IPS DF 4.7 (cell line): Measurements from ENCODE around the gene FSTL5.

Experiments used
- DNase-seq: peaks from one replicate; pipeline ENCODE4 v3.0.0-alpha.2; 2013; ENCODE audit warnings: low spot score; ENCODE audit errors: extremely low read depth

FSTL5 gene

DNA sequence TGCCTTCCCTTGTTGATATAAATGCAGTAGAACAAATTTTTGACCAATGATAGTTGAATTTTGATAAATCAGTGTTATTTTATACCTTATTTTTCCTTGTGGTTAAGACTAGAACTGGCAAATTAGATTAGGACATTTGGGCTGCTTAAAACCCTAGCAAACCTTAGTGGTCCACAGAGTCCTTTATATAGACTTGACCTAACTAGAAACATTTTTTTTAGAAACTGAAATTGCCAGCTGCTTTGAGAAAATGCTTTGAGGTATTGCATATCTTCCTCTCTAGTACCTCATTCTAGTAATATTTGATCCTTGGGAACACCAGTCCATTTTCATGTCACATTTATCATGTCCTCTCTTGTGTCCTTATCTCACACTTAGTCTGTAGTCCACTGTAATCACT lies 580.3 kb downstream of the FSTL5 start:
- DNase-seq, result no peak

DNA sequence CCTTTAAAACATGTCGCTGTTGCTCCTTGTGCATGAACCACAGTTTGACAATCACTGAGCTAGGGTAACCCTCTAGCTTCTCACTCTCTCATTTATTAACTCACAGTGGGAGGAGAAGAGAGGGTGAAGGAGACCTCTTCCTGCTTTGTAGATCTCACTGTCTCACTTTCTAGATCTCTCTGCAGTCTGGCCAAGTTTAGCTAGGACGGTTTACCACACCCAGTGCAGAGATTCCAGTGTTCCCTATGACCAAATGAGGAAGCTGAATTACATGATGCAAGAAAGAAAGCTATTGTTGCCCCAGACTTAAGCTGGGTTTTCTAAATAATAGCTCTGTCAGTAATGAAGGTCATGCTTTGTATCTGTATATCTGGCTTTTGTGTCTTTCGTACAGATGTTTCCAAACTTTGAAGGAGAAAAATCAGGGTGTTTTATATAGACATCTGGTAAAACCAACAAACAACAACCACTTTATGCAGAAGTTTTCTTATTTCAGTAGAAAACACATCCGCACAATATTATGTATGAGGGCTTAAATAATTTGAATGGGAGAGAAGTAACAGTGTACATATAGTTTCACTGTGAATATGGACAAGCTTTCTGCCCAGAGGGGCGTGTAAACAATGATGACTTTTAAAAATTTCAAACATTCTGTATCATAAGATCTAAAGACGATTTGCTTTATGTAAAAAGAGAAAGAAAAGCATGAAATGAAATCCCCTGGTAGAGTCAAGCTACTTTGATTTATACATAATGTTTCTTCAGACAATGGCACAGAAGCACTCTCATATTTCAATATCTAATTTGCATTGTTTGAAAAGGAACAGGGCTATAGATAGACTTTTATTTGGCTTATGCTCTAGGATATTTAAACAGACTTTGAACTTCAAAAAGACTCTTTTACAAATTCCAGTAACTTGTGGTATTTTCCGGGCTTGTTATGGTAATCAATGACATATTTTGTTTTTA lies 582.3 kb downstream of the FSTL5 start:
- no peak for DNase-seq

- DNase-seq, result no peak
These were observed 586.1 kb downstream of the FSTL5 start for GRCh38 chr4:161577579-161578301.

DNA sequence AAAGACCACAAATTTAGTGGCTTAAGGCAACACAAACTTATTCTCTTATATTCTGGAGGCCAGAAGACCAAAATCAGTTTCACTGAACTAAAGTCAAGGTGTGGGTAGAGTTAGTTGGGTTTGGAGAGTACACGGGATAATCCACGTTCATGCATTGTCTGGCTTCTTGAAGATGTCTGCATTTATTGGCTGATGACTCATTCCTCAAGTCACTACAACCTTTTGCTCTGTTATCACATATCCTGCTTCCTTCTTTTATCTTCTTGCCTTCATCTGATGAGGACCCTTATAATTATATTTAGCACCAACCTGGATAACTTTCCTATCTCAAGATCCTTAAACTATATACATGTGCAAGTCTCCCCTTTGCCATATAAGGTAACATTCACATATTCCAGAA lies 590.0 kb downstream of the FSTL5 start:
- no peak for DNase-seq

DNA sequence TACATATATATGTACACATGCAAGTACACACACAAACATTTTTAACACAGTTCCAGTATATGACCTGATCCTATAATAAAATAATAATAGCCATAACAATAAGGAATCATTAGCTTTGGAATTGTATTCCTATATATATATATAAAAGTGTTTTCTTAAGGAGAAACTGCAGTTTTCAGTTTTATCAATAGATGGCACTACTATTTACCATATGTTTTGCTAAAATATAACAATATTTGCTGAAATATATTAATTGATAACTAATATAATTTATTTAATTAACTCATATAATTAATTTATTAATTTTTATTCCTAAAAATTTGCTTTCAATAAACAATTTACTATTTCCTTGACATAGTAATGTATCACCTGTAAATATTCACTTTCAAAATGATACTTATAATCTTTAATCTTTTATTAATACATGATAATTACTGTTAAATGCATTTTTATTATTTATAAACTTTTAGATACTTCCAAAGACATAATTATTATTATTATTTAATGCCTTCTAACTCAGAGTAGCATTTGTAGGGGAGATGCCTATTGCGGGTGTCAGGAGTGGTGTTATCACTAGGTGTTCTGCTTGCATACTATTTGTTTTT lies 599.5 kb downstream of the FSTL5 start:
- no peak for DNase-seq

DNA sequence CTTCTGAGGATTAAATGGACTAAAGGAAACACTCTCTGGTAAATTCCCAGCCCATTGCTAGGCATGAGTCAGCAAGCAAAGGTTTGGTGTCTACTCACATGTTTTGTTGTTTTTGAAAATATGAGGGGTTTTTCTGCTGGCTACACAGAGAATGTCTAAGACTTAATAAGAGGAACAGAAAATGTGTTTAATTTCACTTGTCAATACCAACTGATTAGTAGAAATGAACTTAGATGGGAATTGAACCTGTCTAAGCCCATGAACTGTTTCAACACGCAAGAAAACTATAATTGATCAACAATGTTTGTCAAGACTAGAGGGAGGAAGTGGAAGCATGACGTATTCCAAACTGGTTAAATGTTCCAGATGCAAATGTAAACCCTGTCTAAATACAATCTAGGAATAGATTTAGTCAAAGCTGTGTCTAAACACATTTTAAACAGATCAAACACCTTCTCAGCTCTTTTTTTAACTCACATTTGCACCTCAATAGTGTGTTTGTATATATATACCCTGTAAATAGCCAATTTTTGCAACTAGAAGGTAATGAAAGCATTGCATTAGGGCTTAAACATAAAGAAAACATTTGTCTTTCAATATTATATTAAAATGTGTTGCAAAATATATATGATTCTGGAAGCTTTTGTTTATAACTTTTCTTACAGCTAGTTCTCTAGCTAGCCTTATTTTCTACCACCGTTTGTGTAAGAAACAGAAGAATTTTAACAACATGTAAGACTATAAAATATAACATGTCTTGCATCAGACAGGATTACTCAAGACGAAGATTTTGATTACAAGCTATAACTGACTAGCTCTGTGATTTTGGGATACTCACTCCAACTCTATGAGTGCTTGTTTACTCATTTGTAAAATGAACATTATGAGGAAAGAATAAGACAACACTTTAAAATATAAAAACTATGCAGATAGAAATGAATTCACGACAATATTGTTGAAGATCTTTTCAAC lies 607.8 kb downstream of the FSTL5 start:
- no peak for DNase-seq

DNA sequence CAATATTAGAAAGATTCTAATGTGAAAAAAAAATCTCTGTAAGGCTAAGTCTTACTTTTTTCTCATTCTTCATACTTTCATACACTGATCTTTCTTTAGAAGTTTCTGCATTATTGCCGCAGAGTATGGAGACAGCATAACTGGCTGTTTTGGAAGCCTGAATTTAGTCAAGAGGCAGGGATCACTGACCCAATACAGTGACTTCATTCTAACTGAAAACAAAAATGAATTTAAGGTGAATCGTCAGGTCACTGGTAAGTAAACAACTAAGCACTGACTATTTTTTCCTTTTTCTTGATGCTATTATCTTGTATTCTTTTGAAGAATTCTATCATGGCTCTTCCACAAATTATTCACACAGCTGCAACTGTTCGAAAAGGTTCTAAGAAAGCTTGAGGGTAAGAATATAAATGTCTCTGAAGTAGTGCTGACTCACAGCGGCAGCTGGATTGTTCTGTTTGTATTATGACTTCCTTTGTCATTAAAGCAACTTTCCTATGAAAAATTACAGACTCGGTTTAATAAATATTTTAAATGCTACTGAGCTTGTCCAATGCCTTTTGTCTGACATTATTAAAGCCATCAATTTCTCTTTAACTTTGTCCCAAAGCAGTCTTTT lies 609.3 kb downstream of the FSTL5 start:
- no peak for DNase-seq

- no peak for DNase-seq
These were observed 616.9 kb downstream of the FSTL5 start for GRCh38 chr4:161546902-161547301.

- no peak for DNase-seq
These were observed 623.5 kb downstream of the FSTL5 start for GRCh38 chr4:161540265-161540664.

GRCh38 chr4:161538941-161539340 lies 624.9 kb downstream of the FSTL5 start:
- DNase-seq, result no peak

GRCh38 chr4:161530710-161531109 lies 633.1 kb downstream of the FSTL5 start:
- DNase-seq, result no peak

GRCh38 chr4:161525121-161525520 lies 638.7 kb downstream of the FSTL5 start:
- no peak for DNase-seq

GRCh38 chr4:161522031-161522430 lies 641.8 kb downstream of the FSTL5 start:
- no peak for DNase-seq

- DNase-seq, result no peak
These were observed 644.2 kb downstream of the FSTL5 start for GRCh38 chr4:161519611-161520010.

DNA sequence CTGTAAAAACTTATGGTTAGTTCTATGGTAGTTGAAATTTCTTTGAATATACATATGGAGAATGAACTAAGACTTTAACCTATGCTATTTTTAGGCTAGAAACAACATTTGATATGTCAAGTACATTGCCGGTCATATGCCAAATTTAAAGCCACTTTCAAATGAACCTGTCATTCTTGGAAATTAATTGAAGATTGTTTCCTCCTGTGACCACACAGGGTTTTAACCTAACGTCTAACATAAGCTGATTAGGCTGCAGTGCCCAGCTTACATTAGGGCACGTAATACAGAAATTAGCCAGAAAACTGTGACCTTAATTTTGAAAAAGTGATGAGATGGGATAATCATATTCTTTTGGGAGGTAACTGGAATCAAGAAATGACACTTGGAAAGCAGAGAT lies 645.9 kb downstream of the FSTL5 start:
- DNase-seq, result no peak

GRCh38 chr4:161505141-161505540 lies 658.7 kb downstream of the FSTL5 start:
- no peak for DNase-seq

- DNase-seq, result no peak
These were observed 665.6 kb downstream of the FSTL5 start for GRCh38 chr4:161498155-161498554.

- DNase-seq, result no peak
These were observed 677.3 kb downstream of the FSTL5 start for GRCh38 chr4:161486461-161486860.

GRCh38 chr4:161466316-161466715 lies 697.5 kb downstream of the FSTL5 start:
- no peak for DNase-seq

GRCh38 chr4:161463436-161463835 lies 700.4 kb downstream of the FSTL5 start:
- DNase-seq, result no peak

- DNase-seq, result no peak
These were observed 705.9 kb downstream of the FSTL5 start for GRCh38 chr4:161457906-161458305.
